Osteocyte (in vitro differentiated cells): ENCODE measurements around the gene ZSCAN26. TPM values are rescaled to one million over a fixed set of nuclear protein-coding genes. Genes with fewer than 3 reads are reported as not detected.

Experiments used
- DNase-seq: peaks from one replicate; pipeline ENCODE4 v3.0.0; 2021; ENCODE audit warnings: mixed read lengths; ENCODE audit not compliant: unreplicated experiment; ENCODE audit errors: extremely low spot score
- H3K27ac Mint-ChIP-seq: one replicate; pipeline ENCODE4 v1.8.0; 2021; ENCODE audit warnings: mild to moderate bottlenecking, mixed read lengths; ENCODE audit not compliant: unreplicated experiment
- H3K27me3 Mint-ChIP-seq: one replicate; pipeline ENCODE4 v1.8.0; 2021; ENCODE audit warnings: mixed read lengths; ENCODE audit not compliant: unreplicated experiment
- H3K36me3 Mint-ChIP-seq: one replicate; pipeline ENCODE4 v1.8.0; 2021; ENCODE audit warnings: mixed read lengths; ENCODE audit not compliant: unreplicated experiment
- H3K4me1 Mint-ChIP-seq: one replicate; pipeline ENCODE4 v1.8.0; 2021; ENCODE audit warnings: mixed read lengths; ENCODE audit not compliant: unreplicated experiment
- H3K4me3 Mint-ChIP-seq: one replicate; pipeline ENCODE4 v1.8.0; 2021; ENCODE audit warnings: mild to moderate bottlenecking, moderate library complexity, mixed read lengths; ENCODE audit not compliant: unreplicated experiment
- H3K9me3 Mint-ChIP-seq: one replicate; pipeline ENCODE4 v1.8.0; 2021; ENCODE audit warnings: mixed read lengths; ENCODE audit not compliant: unreplicated experiment
- CTCF ChIP-seq: fragments of 200-600 bp; sonication (generic); IDR thresholded peaks from 2 replicates; pipeline ENCODE4 v1.5.0; 2021; ENCODE audit warnings: antibody characterized with exemption, mild to moderate bottlenecking, moderate library complexity
- total RNA-seq: library from RNA; stranded (reverse); gene quantifications from 2 replicates; pipeline ENCODE4 v1.2.1, GENCODE V29; 2021

Gene ZSCAN26
- total RNA-seq, 1 donor from 2014 or later = 19.8 TPM

GRCh38 chr6:28267695-28268059, 734 bp downstream of the ZSCAN26 start:
- Mint-ChIP-seq H3K27me3 (peaks cover 13% of the 10 kb centered on the region), H3K4me3 (no peak overlapping the region), H3K27ac (no peak overlapping the region), H3K4me1 (peaks cover 9% of the 10 kb centered on the region), H3K36me3 (peaks cover 7% of the 10 kb centered on the region), H3K9me3 (no peaks in the 10 kb centered on the region)
- TF ChIP-seq CTCF = no peak
- no peak for DNase-seq

- TF ChIP-seq CTCF = no peak
- Mint-ChIP-seq H3K4me1 (peaks cover 9% of the 10 kb centered on the region), H3K27ac (peak overlapping the region; percentile 67), H3K36me3 (peaks cover 17% of the 10 kb centered on the region), H3K9me3 (no peaks in the 10 kb centered on the region), H3K27me3 (no peaks in the 10 kb centered on the region), H3K4me3 (no peak overlapping the region)
- DNase-seq = no peak
These were observed 2.5 kb downstream of the ZSCAN26 start for GRCh38 chr6:28269492-28269891.

- no peak overlapping the region for H3K27ac Mint-ChIP-seq
- no peaks in the 10 kb centered on the region for H3K27me3 Mint-ChIP-seq
- DNase-seq = no peak
- no peak overlapping the region for H3K4me3 Mint-ChIP-seq
- no peak for TF ChIP-seq CTCF
- no peaks in the 10 kb centered on the region for H3K4me1 Mint-ChIP-seq
- H3K9me3 Mint-ChIP-seq = no peaks in the 10 kb centered on the region
- H3K36me3 Mint-ChIP-seq = peaks cover 43% of the 10 kb centered on the region
These were observed 7.9 kb downstream of the ZSCAN26 start for GRCh38 chr6:28274888-28275287.

- no peaks in the 10 kb centered on the region for H3K27me3 Mint-ChIP-seq
- DNase-seq = no peak
- TF ChIP-seq CTCF = no peak
- H3K4me1 Mint-ChIP-seq = peaks cover 11% of the 10 kb centered on the region
- peaks cover 7% of the 10 kb centered on the region for H3K9me3 Mint-ChIP-seq
- no peak overlapping the region for H3K4me3 Mint-ChIP-seq
- H3K27ac Mint-ChIP-seq = no peak overlapping the region
- peaks cover 35% of the 10 kb centered on the region for H3K36me3 Mint-ChIP-seq
These were observed 10.8 kb downstream of the ZSCAN26 start for GRCh38 chr6:28277746-28278145.

- peaks cover 15% of the 10 kb centered on the region for H3K4me1 Mint-ChIP-seq
- no peak for DNase-seq
- peak overlapping the region; percentile 88 for H3K4me3 Mint-ChIP-seq
- no peaks in the 10 kb centered on the region for H3K27me3 Mint-ChIP-seq
- H3K27ac Mint-ChIP-seq = no peak overlapping the region
- no peak for TF ChIP-seq CTCF
- H3K36me3 Mint-ChIP-seq = peaks cover 31% of the 10 kb centered on the region
- peaks cover 10% of the 10 kb centered on the region for H3K9me3 Mint-ChIP-seq
These were observed 13.8 kb downstream of the ZSCAN26 start for GRCh38 chr6:28280595-28281287.
